Mesenchymal stem cell (in vitro differentiated cells and primary cell): ENCODE measurements around the gene ODF2.

Source experiments
- DNase-seq: peaks from one replicate; pipeline ENCODE4 v3.0.0-alpha.2; 2013
- H2AFZ ChIP-seq: one replicate; pipeline ENCODE4 v1.6.1; 2013; ENCODE audit warnings: low read depth, mild to moderate bottlenecking, control low read depth, inconsistent platforms, low read length, moderate library complexity
- H2AK5ac ChIP-seq: 2 replicates; pipeline ENCODE4 v1.6.1; 2013; ENCODE audit warnings: low read length, moderate library complexity, mild to moderate bottlenecking, inconsistent platforms; ENCODE audit not compliant: severe bottlenecking
- H2BK120ac ChIP-seq: one replicate; pipeline ENCODE4 v1.6.1; 2013; ENCODE audit warnings: low read depth, mild to moderate bottlenecking, inconsistent platforms, low read length, moderate library complexity
- H2BK12ac ChIP-seq, 2 experiments: one replicate each; pipeline ENCODE4 v1.6.1; 2013; ENCODE audit warnings: inconsistent platforms in 2 of 2, low read length in 2 of 2, mild to moderate bottlenecking in 2 of 2, moderate library complexity in 2 of 2, control low read depth in 1 of 2
- H2BK15ac ChIP-seq: one replicate; pipeline ENCODE4 v1.6.1; 2013; ENCODE audit warnings: mild to moderate bottlenecking, low read depth, inconsistent platforms; ENCODE audit not compliant: poor library complexity, severe bottlenecking
- H2BK5ac ChIP-seq: 2 replicates; pipeline ENCODE4 v1.6.1; 2013; ENCODE audit warnings: low read depth, mild to moderate bottlenecking, low read length, control low read depth, inconsistent platforms; ENCODE audit not compliant: poor library complexity, severe bottlenecking
- H3K14ac ChIP-seq, 2 experiments: one replicate each; pipeline ENCODE4 v1.6.1; 2013; ENCODE audit warnings: inconsistent platforms in 2 of 2, low read length in 2 of 2, control low read depth in 1 of 2, mild to moderate bottlenecking in 1 of 2, moderate library complexity in 1 of 2
- H3K18ac ChIP-seq, 2 experiments: one replicate each; pipeline ENCODE4 v1.6.1; 2013; ENCODE audit warnings: inconsistent platforms in 2 of 2, low read length in 2 of 2, control low read depth in 1 of 2, low read depth in 1 of 2, mild to moderate bottlenecking in 1 of 2
- H3K23ac ChIP-seq, 2 experiments: one replicate each; pipeline ENCODE4 v1.6.1; 2013; ENCODE audit warnings: inconsistent platforms in 2 of 2, low read length in 2 of 2, mild to moderate bottlenecking in 2 of 2, moderate library complexity in 2 of 2, control low read depth in 1 of 2
- H3K27ac ChIP-seq: 2 replicates; pipeline ENCODE4 v1.5.1; 2013; ENCODE audit warnings: mild to moderate bottlenecking, moderate library complexity, low read length, control low read depth, inconsistent platforms; ENCODE audit not compliant: poor library complexity, severe bottlenecking
- H3K27me3 ChIP-seq, 2 experiments: 2 replicates each; pipeline versions ENCODE4 v1.6.1 to v1.7.0; 2013; ENCODE audit warnings: low read length in 2 of 2, mild to moderate bottlenecking in 2 of 2, moderate library complexity in 2 of 2, control low read depth in 1 of 2, inconsistent platforms in 1 of 2; ENCODE audit not compliant: control insufficient read depth in 1 of 2, insufficient read depth in 1 of 2
- H3K36me3 ChIP-seq, 2 experiments: 2 replicates each; pipeline versions ENCODE4 v1.6.1 to v1.7.0; 2013; ENCODE audit warnings: low read length in 2 of 2, control low read depth in 1 of 2, inconsistent platforms in 1 of 2, low read depth in 1 of 2, mild to moderate bottlenecking in 1 of 2; ENCODE audit not compliant: insufficient read depth in 2 of 2, control insufficient read depth in 1 of 2
- H3K4ac ChIP-seq, 2 experiments: one replicate each; pipeline ENCODE4 v1.6.1; 2013; ENCODE audit warnings: inconsistent platforms in 2 of 2, low read length in 2 of 2, mild to moderate bottlenecking in 2 of 2, moderate library complexity in 2 of 2, control low read depth in 1 of 2, low read depth in 1 of 2
- H3K4me1 ChIP-seq: 2 replicates; pipeline ENCODE4 v1.6.1; 2013; ENCODE audit warnings: low read depth, low read length, control low read depth; ENCODE audit not compliant: control insufficient read depth, insufficient read depth
- H3K4me2 ChIP-seq: 2 replicates; pipeline ENCODE4 v1.6.1; 2013; ENCODE audit warnings: low read length, mild to moderate bottlenecking, inconsistent platforms; ENCODE audit not compliant: poor library complexity, severe bottlenecking
- H3K4me3 ChIP-seq, 2 experiments: 2 replicates each; pipeline versions ENCODE4 v1.5.1 to v1.7.0; 2013; ENCODE audit warnings: low read length in 2 of 2, mild to moderate bottlenecking in 2 of 2, control low read depth in 1 of 2, low read depth in 1 of 2; ENCODE audit not compliant: insufficient read depth in 1 of 2
- H3K79me1 ChIP-seq: replicated peaks from 2 replicates; pipeline ENCODE4 v1.6.1; 2013; ENCODE audit warnings: mild to moderate bottlenecking, control low read depth, low read length, inconsistent platforms; ENCODE audit not compliant: poor library complexity, severe bottlenecking
- H3K9ac ChIP-seq: 2 replicates; pipeline ENCODE4 v1.7.0; 2013; ENCODE audit warnings: mild to moderate bottlenecking, low read length, moderate library complexity
- H3K9me3 ChIP-seq: 2 replicates; pipeline ENCODE4 v1.7.0; 2013; ENCODE audit warnings: mild to moderate bottlenecking, low read length; ENCODE audit not compliant: control insufficient read depth
- H4K8ac ChIP-seq: one replicate; pipeline ENCODE4 v1.6.1; 2013; ENCODE audit warnings: inconsistent platforms, mild to moderate bottlenecking, low read length, moderate library complexity
- H4K91ac ChIP-seq: one replicate; pipeline ENCODE4 v1.6.1; 2013; ENCODE audit warnings: mild to moderate bottlenecking, low read length, inconsistent platforms
- WGBS: methylation state at CpG from one replicate; pipeline ENCODE4 v1.1.7; 2013; ENCODE audit warnings: mixed read lengths; 5-methylcytosine and 5-hydroxymethylcytosine counted together

Gene ODF2

DNA sequence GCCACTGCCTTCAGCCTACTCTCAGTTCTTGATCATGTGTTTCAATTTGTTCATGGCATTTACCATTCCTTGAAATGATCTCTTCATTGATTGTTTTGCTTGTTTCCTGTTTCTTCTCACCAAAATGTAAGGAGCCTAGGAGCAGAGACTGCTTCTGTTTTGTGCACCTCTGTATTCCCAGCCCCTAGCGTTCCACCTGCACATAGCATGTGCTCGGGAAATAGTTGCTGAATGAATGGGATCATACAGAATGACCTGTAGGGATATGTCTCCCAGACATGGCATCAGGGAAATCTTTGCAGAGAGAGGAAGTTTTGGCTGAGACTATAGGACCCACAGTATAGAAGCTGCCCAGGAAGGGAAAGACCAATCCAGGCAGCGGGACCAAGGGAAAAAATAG lies 41.3 kb upstream of the ODF2 start:
- H3K27me3 ChIP-seq = peaks cover 40 to 69% of the 10 kb centered on the region in 2 experiments
- no peaks in the 10 kb centered on the region for H3K36me3 ChIP-seq
- 74% methylated on average over 3 of the region's 3 CpGs for WGBS
- no peak overlapping the region for H3K4me3 ChIP-seq
- H2BK5ac ChIP-seq = no peak overlapping the region
- no peak overlapping the region for H3K27ac ChIP-seq
- H3K14ac ChIP-seq = no peak overlapping the region
- no peaks in the 10 kb centered on the region for H3K79me1 ChIP-seq
- no peak overlapping the region for H3K4ac ChIP-seq
- H3K9me3 ChIP-seq = no peaks in the 10 kb centered on the region
- no peak overlapping the region for H3K4me2 ChIP-seq
- no peak overlapping the region for H2AK5ac ChIP-seq
- no peak overlapping the region for H4K8ac ChIP-seq
- no peak for DNase-seq
- H2BK120ac ChIP-seq = no peak overlapping the region
- H4K91ac ChIP-seq = no peak overlapping the region
- H3K4me1 ChIP-seq = peaks cover 10% of the 10 kb centered on the region
- H2BK15ac ChIP-seq = no peak overlapping the region
- no peak overlapping the region for H3K23ac ChIP-seq
- H3K9ac ChIP-seq = no peak overlapping the region
- no peak overlapping the region for H2AFZ ChIP-seq
- H3K18ac ChIP-seq = no peak overlapping the region
- H2BK12ac ChIP-seq = no peak overlapping the region

DNA sequence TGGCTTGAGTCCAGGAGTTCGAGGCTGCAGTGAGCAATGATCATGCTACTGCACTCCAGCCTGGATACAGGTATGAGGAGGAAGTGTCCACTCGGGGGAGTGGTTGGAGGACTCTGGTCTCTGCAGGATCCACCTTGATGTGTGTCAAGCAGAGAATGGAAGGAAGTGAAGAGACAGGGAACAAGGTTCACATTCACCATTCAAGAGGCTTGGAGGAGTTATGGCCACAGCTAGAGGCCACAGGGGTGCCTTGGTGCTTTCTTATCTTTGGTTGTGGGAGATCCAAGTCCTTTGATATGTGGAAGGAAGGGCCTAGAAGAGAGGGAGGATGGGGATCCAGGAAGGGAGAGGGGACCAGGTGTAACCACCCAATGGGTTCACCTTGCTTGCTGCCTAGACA lies 40.5 kb upstream of the ODF2 start:
- no peaks in the 10 kb centered on the region for H3K79me1 ChIP-seq
- WGBS = 76% methylated on average over 2 of the region's 2 CpGs

DNA sequence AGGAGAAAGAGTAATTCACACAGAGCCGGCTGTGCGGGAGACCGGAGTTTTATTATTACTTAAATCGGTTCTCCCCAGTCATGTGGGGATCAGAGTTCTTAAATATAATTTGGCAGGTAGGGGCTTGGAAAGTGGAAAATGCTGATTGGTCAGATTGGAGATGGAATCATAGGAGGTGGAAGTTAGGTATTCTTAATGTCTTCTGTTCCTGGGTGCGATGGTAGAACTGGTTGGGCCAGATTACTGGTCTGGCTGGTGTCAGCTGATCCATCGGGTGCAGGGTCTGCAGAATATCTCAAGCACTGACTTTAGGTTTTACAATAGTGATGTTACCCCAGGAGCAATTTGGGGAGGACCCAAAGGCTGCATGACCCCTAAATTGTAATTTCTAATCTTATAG lies 39.8 kb upstream of the ODF2 start:
- no peak overlapping the region for H2AK5ac ChIP-seq
- no peaks in the 10 kb centered on the region for H3K9me3 ChIP-seq
- H3K14ac ChIP-seq = no peak overlapping the region
- WGBS = 78% methylated on average over 6 of the region's 6 CpGs
- H2BK120ac ChIP-seq = no peak overlapping the region
- no peak overlapping the region for H4K8ac ChIP-seq
- H3K23ac ChIP-seq = no peak overlapping the region
- H3K79me1 ChIP-seq = peaks cover 2% of the 10 kb centered on the region
- no peak overlapping the region for H2BK15ac ChIP-seq
- H3K4me2 ChIP-seq = no peak overlapping the region
- H3K4ac ChIP-seq = no peak overlapping the region
- H3K27ac ChIP-seq = no peak overlapping the region
- H3K27me3 ChIP-seq = peaks cover 40 to 71% of the 10 kb centered on the region in 2 experiments
- H3K18ac ChIP-seq = no peak overlapping the region
- H3K36me3 ChIP-seq = no peaks in the 10 kb centered on the region
- H2BK5ac ChIP-seq = no peak overlapping the region
- H3K9ac ChIP-seq = no peak overlapping the region
- no peak overlapping the region for H2BK12ac ChIP-seq
- no peak overlapping the region for H4K91ac ChIP-seq
- DNase-seq = no peak
- peaks cover 16% of the 10 kb centered on the region for H3K4me1 ChIP-seq
- no peak overlapping the region for H3K4me3 ChIP-seq
- no peak overlapping the region for H2AFZ ChIP-seq

More for the DNA sequence above, 40.5 kb upstream of the ODF2 start:
- Histone ChIP-seq H3K23ac (no peak overlapping the region), H2AK5ac (no peak overlapping the region), H3K9me3 (no peaks in the 10 kb centered on the region), H2BK120ac (no peak overlapping the region), H2AFZ (no peak overlapping the region), H3K4me2 (no peak overlapping the region), H2BK12ac (no peak overlapping the region), H4K8ac (no peak overlapping the region), H3K4me3 (no peak overlapping the region), H3K4me1 (peaks cover 14% of the 10 kb centered on the region), H2BK15ac (no peak overlapping the region), H3K4ac (no peak overlapping the region), H3K36me3 (no peaks in the 10 kb centered on the region), H3K14ac (no peak overlapping the region), H3K27me3 (peaks cover 40 to 71% of the 10 kb centered on the region in 2 experiments), H2BK5ac (no peak overlapping the region), H3K9ac (no peak overlapping the region), H4K91ac (no peak overlapping the region), H3K27ac (no peak overlapping the region), H3K18ac (no peak overlapping the region)
- DNase-seq = no peak

DNA sequence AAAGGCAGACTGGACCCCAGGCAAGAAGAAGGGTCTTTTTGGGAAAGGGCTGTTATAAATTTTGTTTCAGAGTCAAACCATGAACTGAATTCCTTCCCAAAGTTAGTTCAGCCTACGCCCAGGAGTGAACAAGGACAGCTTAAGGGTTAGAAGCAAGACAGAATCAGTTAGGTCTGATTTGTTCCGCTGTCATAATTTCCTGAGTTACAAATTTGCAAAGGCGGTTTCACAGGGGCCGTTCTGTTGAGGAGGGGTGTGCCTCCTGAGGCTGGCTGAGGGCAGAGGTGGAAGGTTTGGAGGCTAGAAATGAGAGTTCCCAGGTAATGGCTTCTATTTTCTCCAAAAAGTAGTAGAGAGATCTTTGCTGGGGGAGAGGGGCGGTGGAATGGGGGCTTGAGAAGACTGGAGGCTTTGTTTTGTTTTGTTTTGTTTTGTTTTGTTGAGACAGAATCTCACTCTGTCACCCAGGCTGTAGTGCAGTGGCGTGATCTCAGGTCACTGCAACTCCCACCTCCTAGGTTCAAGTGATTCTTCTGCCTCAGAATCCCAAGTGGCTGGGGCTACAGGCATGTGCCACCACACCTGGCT lies 39.3 kb upstream of the ODF2 start:
- Histone ChIP-seq H2BK5ac (no peak overlapping the region), H2BK15ac (no peak overlapping the region), H3K4me2 (no peak overlapping the region), H4K91ac (no peak overlapping the region), H2BK120ac (no peak overlapping the region), H3K4ac (no peak overlapping the region), H2AK5ac (no peak overlapping the region), H3K4me3 (no peak overlapping the region), H3K4me1 (peaks cover 21% of the 10 kb centered on the region), H3K23ac (no peak overlapping the region), H2AFZ (no peak overlapping the region), H4K8ac (no peak overlapping the region), H3K27ac (no peak overlapping the region), H2BK12ac (no peak overlapping the region), H3K79me1 (peaks cover 8% of the 10 kb centered on the region), H3K27me3 (peaks cover 36 to 68% of the 10 kb centered on the region in 2 experiments), H3K18ac (no peak overlapping the region), H3K9ac (no peak overlapping the region), H3K14ac (no peak overlapping the region), H3K36me3 (no peaks in the 10 kb centered on the region), H3K9me3 (no peaks in the 10 kb centered on the region)
- 79% methylated on average over 5 of the region's 6 CpGs for WGBS
- no peak for DNase-seq
